Stimulated activated CD4-positive, alpha-beta T cell treated with anti-CD3 and anti-CD28 coated beads, Interleukin-15, amount 100 ng/mL, for 24 hours (primary cell): ENCODE measurements around the gene CLDN14.

Experiments used
- DNase-seq: peaks from one replicate; pipeline ENCODE4 v3.0.0-alpha.2; 2020

The CLDN14 gene

DNA sequence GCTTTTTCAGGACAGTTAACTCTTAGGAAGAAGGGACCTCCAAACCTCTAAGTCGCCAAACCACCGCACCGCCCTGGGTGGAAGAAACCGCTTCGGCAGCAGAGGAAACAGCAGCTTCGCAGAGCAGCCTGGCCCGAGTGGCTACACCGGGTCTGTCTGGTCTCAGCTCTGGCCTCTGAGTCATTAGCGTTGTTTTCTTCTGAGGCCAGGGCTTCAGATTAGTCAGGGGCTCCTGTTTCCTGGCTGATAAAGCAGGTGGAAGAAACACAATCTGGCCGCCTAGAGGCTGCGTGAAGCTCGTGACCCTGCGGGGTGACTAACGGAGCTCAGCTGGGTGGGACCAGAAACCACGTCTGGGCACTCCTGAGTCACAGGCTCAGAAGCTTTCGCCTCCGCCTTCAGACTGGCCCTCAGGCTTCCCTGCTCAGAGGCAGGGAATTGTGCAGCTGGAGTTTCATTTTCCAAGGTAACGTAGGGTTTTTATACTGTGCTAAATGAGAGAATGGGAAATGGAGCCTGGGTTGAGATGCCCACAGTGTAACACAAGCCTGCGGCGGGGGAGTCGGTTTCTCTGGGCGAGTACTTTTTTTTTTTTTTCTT is 49.9 kb downstream of the CLDN14 start:
- peak; percentile 84 for DNase-seq

DNA sequence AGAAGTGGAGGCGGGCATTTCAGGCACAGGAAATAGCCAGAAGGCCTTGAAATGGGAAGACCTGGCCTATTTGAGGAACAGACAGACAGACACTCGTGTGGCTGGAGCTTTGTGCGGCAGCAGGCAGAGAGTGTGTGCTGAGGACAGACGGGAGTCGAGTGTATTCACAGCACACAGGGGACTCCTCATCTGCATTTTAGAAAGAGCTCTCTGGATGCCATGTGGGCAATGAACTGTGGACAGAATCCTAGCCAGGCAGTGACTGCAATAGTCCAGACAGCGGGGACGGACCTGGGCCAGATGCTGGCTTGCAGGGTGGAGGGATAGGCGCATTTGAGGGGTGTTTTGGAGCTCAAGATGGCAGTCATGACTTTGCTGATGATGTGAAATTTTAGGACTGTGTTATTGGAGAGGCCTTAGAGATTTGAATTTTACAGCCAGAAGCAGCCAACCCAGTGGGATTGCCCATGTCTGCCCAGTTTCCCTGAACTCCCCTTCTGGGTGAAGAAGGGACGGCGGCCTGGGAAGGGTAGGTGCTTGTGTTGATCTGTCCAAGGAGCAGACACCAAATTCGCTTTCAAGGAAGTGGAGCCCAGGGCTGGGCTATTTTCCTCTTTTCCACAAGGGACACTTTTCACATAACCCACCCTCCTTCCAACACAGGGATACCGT is 51.0 kb downstream of the CLDN14 start:
- no peak for DNase-seq

DNA sequence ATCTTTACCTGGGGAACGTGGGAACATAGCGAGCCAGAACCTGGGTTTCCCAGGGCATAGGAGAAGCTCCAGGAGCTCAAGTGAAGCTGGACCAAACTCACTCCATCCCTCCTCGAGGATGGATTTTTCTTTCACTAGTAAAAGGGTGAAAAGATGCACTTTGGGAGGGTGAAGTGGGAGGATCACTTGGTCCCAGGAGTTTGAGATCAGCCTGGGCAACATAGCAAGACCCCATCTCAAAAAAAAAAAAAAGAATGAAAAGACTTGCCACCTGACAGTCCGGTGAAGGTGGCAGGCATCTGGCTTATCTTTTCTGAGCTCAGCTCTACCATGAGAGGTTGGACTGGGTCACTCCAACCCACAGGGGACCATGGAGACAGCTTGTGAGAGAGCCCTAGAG is 52.4 kb downstream of the CLDN14 start:
- no peak for DNase-seq

DNA sequence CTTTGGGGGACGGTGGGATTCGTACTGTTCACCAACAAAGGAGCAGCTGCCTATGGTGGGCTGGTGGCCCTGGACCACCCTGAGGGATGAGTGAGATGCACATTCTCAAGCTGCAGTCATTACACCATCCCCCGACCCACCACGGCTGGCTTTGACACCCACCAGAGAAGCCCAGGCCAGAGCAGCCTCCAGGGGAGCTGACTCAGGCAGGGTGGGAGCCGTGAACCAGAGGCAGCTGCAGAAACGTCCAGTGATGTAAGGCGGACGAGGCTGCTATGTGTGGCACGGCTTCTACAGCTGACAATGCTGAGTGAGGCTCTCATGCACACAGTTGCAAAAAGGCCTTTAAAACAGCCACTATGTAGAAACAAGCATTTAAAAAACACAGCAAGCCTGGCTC is 54.6 kb downstream of the CLDN14 start:
- DNase-seq: no peak

DNA sequence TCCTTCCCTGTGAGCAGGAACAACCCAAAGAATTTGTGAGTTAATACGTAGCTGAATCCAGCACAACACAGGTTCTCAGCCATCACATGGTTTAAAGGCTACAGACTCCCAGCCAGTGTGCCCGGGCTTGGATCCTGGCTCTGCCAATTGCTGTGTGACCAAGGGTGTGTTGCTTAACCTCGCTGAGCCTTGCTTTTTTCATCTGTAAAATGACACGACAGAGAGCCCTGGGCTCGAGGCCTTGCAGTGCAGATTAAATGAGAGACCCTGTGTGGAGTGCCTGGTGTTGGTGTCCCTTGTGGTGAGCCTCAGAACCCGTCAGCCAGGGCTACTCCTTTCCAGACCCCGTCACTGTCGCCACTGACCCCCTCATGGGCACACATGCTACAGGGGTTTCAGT is 55.3 kb downstream of the CLDN14 start:
- DNase-seq: no peak

DNA sequence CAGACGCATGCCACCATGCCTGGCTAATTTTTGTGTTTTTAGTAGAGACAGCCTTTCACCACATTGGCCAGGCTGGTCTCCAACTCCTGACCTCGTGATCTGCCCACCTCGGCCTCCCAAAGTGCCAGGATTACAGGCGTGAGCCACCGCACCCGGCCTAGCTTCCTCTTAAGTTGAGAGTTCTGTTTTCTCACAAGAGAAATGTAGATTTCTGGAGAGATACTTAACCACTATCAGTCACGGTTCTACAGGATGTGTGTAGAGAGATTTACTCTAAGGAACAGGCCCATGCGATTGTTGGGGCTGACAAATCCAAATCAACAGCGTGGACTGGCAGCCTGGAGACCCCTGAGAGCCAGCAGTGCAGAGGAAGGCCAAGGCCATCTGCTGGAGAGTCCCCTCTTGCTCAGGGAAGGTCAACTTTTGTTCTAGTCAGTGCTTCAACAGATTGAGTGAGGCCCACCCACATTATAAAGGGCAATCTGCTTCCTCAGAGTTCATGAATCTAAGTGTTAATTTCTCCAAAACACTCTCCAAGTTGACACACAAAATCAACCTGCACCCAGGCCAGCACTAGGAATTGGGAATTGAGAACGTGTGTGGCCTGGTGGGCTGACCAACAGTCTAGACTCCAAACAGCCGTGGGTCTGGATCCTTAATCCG is 56.0 kb downstream of the CLDN14 start:
- DNase-seq: no peak

DNA sequence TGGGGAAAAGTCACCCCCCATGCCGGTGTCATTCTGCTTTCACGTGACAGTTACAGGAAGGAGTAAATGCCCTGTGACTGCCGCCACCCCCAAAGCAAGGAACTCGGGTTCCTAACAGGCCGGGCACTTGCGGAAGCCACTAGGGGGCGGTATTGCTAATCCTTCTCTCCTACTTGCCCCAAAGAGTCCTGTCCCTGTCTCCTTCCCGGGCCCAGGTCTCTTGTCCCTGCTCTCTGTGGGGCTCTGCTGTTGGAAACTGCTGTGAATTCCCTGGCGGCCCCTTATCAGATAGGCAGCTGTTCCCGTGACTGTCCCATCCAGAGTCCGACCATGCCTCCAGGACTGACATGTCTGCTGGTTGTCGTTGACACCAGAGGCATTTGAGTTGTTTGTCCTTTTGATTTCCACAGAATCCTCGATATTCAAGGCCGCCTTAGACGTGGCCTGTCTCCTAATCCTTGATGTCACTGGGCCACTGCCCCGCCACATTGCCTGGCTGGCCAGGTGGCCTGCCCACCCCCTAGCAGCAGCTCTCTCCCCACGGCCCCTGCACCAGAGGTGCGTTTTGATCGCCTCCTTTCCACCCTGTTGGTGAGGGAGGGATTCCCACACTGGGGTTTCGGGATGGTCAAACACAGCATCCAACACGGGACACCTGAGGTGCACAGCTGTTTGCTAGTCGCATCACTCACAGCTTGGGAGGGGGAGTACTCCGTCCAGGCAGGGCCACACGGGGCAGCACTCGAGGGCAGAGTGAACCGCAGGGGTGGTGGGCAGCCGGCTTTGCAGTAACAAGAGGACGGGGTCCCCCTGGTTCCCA is 57.4 kb downstream of the CLDN14 start:
- peak; percentile 57 for DNase-seq

DNA sequence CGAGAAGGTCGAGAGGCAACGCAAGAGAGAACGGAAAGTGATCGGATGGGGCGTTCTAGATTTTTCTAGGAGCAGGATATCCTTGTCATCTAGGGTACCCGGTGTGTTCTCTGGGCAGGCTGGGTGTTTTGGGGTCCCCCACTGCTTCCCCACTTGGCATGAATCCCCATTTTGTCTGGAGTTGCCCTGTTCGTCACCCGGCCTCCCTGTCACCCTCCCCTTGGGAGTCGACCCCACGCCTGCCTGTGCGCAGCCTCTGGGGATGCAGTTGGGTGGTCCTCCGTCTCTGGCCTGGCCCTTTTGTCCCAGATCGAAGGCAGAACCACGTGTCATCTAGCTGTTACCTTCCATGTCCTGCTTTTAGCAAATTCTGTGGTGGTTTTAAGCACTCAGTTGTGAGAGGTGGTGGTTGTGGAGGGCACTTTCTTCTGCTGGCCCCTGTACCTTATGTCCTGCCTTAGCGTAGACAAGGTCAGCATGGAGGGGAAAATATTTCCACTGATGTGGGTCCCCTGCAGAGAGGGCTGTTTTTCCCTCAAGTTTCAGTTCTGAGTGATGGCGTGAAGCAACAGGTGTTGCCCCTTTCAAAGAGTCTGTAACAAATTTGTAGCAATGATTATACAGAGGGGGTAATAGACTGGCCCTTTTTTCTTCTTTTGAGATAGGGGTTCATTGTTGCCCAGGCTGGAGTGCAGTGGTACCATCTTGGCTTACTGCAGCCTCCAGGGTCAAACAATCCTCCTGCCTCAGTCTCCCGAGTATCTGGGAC is 59.2 kb downstream of the CLDN14 start:
- DNase-seq: no peak

DNA sequence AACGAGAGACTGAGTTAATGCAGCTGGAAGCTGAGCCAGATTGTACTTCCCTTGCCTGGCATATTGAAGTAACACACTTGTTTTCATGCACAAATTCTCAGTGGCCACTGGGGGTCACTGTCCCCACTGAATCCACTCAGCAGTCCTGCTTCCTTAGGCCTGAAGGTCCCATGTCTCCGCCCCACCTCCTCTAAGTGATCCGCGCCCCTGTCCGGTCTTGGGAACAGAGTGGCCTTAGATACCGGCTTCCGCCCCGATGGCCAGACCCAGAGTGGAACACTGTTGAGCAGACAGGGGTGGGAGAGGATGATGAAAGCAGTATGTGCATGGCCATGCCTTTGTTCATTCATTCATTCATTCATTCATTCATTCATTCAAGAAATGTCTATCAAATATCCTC is 59.9 kb downstream of the CLDN14 start:
- peak; percentile 64 for DNase-seq

DNA sequence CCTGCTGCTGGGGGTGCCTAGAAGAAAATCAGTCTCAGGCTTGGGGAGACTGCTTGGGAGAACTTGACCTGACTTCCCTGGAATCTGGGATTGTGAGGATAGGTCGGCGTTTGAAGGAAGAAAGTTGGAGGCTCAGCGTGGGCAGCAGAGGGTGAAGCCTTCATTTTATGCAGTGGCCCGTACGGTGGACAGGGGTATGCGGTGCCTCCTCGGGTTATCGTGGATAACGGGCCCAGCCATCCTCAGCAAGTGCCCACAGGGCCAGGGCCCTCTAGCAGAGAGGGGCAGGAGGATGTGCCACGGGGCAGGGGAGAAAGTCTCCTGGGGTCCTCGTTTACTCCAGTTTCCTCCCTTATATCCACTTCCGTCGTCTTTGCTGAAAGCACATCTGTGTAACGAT is 60.7 kb downstream of the CLDN14 start:
- DNase-seq: no peak

DNA sequence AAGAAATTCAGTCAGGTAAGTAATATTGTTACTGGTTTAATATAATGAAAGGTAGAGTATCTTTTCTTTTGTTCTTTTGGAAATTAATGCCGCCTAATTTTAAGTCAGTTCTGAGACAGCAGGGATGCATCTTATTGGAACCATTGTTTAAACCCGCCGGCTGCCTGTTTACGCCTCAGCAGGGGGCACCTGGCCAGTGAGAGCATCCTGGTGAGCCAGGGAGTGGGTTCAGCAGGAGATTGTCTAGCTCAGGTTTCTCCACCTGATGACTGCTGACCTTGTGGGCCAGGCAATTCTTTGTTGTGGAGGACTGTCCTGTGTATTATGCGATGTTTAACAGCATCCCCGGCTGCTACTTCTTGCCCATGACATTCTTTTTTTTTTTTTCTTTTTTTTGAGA is 64.5 kb downstream of the CLDN14 start:
- DNase-seq: no peak

DNA sequence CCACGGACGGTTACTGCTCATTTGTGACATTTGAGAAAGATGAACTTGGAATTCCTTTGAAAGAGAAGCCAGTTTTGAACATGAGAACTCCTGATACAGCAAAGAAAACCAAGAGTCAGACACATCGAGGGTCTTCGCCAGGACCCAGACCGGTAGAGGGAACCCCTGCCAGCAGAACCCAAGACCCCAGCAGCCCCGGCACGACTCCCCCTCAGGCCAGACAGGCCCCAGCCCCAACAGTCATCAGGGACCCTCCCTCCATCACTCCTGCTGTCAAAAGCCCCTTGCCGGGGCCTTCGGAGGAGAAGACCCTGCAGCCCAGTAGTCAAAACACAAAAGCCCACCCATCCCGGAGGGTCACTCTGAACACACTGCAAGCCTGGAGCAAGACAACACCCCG is 67.0 kb downstream of the CLDN14 start:
- DNase-seq: no peak

DNA sequence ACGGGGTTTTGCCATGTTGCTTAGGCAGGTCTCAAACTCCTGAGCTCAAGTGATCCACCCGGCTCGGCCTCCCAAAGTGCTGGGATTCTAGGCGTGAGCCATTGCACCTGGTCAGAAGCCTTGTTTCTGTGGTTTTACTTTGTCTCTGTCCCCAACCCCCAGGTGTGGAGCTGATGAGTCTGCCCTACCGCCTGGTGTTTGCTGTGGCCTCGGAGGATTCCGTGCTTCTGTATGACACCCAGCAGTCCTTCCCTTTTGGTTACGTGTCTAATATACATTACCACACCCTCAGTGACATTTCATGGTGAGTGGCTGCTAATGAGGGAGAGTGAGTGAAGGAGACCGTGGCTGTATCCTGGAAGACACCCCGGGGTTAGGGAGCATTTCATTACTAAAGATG is 68.6 kb downstream of the CLDN14 start:
- DNase-seq: no peak
